Measurements from ENCODE around the gene GATC.
"Not testable (repeated sequence)": the region's sequence is repeated elsewhere in the genome, so short reads cannot be mapped to it uniquely, and the experiment has no call there.

The GATC gene

DNA sequence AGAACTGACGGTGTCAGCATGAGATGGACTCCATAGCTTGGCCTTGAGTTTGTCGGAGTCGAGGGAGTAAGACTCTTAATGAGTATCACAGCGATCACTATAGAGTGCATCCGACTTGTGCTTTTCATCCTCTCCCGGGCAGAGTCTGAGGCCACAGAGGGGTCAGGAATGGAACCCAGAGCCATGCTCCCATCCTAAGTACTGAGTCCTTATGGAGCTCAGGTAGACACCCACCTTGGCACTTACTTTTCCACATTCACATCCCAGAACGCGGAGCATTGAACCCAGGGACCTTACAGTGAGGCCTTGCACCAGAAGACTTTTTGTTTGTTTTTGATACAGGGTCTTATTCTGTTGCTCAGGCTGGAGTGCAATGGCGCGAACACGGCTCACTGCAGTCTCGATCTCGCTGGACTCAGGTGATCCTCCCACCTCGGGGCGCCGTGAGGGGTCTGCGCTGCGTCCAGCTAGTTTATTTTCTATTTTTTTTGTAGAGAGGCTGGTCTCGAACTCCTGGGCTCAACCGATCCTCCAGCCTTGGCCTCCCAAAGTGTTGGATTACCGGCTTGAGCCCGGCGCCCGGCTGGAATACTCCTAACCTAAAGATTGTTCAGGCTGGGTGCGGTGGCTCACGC, 24.0 kb downstream of the GATC start:
- no peak for DNase-seq

GRCh38 chr12:120472521-120472920, 26.3 kb downstream of the GATC start:
- DNase-seq, result no peak

DNA sequence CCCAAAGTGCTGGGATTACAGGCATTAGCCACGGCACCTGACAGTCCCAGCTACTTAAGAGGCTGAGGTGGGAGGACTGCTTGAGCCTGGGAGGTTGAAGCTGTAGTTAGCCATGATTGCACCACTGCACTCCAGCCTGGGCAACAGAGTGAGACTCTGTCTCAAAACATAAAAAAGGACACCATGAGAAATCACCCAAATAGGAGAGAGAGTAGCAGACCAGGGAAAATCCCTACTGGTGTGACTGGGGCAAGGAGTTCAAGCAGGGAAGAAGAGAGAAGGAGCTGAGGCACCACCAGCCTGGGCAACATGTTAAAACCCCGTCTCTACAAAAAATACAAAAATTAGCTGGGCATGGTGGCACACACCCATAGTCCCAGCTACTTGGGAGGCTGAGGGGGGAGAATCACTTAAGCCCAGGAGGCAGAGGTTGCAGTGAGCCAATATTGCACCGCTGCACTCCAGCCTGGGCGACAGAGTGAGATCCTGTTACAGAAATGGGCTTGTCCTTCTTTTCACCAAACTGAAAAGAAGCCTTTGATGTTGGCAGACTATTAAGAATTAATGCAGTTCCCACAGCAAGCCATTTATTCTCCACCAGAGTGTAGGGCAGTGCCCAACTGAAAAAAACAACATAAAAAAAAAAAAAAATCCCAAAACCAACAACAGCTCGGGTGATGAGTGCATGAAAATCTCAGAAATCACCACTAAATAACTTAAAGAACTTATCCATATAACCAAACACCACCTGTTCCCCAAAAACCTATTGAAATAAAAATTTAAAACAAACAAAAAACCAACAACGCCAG, 27.8 kb downstream of the GATC start:
- no peak for DNase-seq

DNA sequence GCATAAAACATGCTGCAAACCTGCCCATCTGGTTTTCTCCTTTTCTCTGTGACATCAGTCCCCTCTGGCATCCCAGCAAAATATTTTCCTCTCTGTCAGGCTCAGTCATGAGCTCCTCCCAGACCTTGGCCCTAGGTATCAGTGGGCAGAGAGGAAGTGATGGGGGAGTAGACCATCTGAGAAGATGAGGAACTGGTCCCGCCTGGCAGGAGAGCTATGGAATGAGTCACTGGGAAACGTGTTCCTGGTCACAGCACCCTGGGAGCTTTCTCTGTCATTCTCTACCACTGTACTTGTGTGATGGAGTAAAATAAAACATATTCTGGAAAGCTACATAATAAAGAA, 28.3 kb downstream of the GATC start:
- no peak for DNase-seq

DNA sequence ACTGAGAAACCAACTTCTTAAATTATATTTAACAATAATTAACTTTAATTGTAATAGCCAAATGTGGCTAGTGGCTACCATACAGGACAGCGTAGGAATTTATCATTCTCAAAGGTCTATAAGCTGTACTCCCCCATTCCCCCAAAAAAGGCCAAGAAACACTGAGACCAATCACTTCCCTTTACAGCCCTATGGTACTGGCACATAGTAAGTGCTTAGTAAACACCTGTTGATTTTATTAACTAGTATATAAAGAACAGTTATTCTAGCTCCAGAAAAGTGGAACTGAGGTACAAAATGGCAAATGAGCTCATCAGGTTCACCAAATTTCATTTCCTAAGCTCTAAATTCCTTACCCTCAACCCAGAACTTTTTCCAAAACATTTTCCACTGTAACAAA, 29.4 kb downstream of the GATC start:
- no peak for DNase-seq

GRCh38 chr12:120479458-120479857, 33.2 kb downstream of the GATC start:
- no peak for DNase-seq

DNA sequence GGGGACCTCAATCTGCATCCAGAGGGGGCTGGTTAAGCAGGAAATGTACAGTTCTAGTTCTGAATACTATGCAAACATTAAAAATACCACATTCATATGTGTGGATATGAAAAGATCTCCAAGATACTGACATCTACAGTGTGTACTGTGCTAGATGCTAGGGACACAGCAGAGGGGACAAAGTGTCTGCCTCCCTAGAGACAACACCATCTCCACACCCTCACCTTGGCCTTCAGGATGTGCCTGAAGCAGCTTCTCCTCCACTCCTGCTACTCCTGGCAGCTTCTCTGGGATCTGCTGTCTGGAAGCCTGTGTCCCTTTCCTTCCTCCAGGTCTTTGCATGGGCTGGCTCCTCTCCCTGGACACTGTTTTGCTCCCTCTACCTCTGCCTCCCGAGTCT, 34.0 kb downstream of the GATC start:
- DNase-seq, result no peak

GRCh38 chr12:120481022-120481767, 35.0 kb downstream of the GATC start:
- DNase-seq, result no peak

GRCh38 chr12:120483621-120484020, 37.4 kb downstream of the GATC start:
- no peak for DNase-seq

- no peak for DNase-seq
These were observed 40.0 kb downstream of the GATC start for GRCh38 chr12:120485961-120486881.

DNA sequence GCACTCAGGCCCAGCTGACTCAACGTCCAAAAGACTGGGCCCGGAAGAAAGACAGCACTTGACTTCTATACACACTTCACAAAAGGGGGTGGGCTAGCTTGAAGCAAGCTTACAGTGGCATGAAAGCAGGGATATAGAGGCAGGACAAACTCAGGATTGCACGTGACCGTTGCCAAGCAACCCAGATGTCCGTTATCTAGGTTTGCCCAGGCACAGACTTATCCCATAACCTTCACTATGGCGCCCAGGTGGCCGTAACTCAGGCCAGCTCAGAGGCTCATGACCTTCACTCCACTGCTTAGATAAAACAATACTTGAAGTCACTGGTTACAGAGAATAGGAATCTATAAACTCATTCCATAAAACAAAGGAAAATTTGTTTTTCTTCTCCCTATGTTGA, 41.3 kb downstream of the GATC start:
- DNase-seq, result not testable (repeated sequence)

- no peak for DNase-seq
These were observed 41.9 kb downstream of the GATC start for GRCh38 chr12:120488057-120488640.

GRCh38 chr12:120489018-120489417, 42.8 kb downstream of the GATC start:
- no peak for DNase-seq

DNA sequence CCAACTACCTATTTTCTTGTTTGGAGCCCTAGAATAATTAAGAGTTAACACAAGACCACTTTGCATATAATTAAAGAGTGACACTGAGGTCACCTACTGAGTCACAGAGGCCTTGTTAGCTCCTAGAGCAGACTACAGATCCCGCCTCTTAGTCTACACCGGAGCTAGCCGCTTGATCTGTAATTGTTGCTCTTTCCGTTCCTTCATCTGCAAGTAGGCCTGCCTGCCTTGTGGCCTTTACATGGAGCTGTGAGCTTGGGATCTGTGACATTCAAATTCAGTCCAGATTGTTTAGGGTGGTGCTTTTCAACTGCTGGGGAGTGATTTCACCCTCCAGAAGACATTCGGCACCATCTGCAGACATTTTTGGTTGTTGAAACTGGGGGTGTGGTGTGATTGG, 44.1 kb downstream of the GATC start:
- no peak for DNase-seq

- DNase-seq, result no peak
These were observed 44.7 kb downstream of the GATC start for GRCh38 chr12:120490833-120491512.

- no peak for DNase-seq
These were observed 49.0 kb downstream of the GATC start for GRCh38 chr12:120495186-120495730.

GRCh38 chr12:120495731-120496412, 49.6 kb downstream of the GATC start, which contains the start of gene DYNLL1:
DYNLL1 (plus strand) TSS chr12:120496113; CDS start chr12:120496422, 309 bp downstream.
- peak; percentile 85 for DNase-seq

- DNase-seq, result no peak
These were observed 50.4 kb downstream of the GATC start for GRCh38 chr12:120496413-120497340.

GRCh38 chr12:120497524-120498150, 51.4 kb downstream of the GATC start:
- DNase-seq, result no peak

Measured in NCI-H524 treated with DMSO at 0.1 percent for 48 hours (cell line).